GM18951 (cell line): ENCODE data around the gene SORT1.

ENCODE experiments used
- POLR2A ChIP-seq: IDR thresholded peaks from 4 replicates; pipeline ENCODE4 v1.6.1; 2011; ENCODE audit warnings: mild to moderate bottlenecking; ENCODE audit not compliant: insufficient read length, insufficient read depth; ENCODE audit errors: extremely low read depth
- in situ Hi-C: fragments of 300-500 bp; cut with MboI; formaldehyde crosslinking; loops from one replicate; pipeline ENCODE4 v1.12.0; 2022; ENCODE audit warnings: low sequenced_read_pairs, mixed read lengths, inconsistent platforms; ENCODE audit not compliant: unreplicated experiment

Gene SORT1

GRCh38 chr1:109361069-109361468 is 36.6 kb downstream of the SORT1 start:
- in situ Hi-C loops: loop anchor here (5.0 kb wide), 1 partner anchor 64 kb away; no protein-coding TSS in a partner anchor
- no peak for TF ChIP-seq POLR2A

GRCh38 chr1:109357616-109358015 is 40.1 kb downstream of the SORT1 start:
- no peak for TF ChIP-seq POLR2A
- in situ Hi-C loops: no loop called here

- no peak for TF ChIP-seq POLR2A
- in situ Hi-C loops: no loop called here
Measured at GRCh38 chr1:109356915-109357314, 40.8 kb downstream of the SORT1 start.

GRCh38 chr1:109356505-109356904 is 41.2 kb downstream of the SORT1 start:
- in situ Hi-C loops: no loop called here
- TF ChIP-seq POLR2A: no peak

GRCh38 chr1:109354929-109355328 is 42.8 kb downstream of the SORT1 start:
- TF ChIP-seq POLR2A: no peak
- in situ Hi-C loops: no loop called here

GRCh38 chr1:109351457-109351856 is 46.3 kb downstream of the SORT1 start:
- TF ChIP-seq POLR2A: no peak
- in situ Hi-C loops: no loop called here

GRCh38 chr1:109350655-109351054 is 47.1 kb downstream of the SORT1 start:
- TF ChIP-seq POLR2A: no peak
- in situ Hi-C loops: no loop called here

GRCh38 chr1:109350182-109350581 is 47.5 kb downstream of the SORT1 start:
- in situ Hi-C loops: no loop called here
- no peak for TF ChIP-seq POLR2A

- TF ChIP-seq POLR2A: no peak
- in situ Hi-C loops: no loop called here
Measured at GRCh38 chr1:109347511-109347910, 50.2 kb downstream of the SORT1 start.

- in situ Hi-C loops: no loop called here
- no peak for TF ChIP-seq POLR2A
Measured at GRCh38 chr1:109341944-109342930, 55.5 kb downstream of the SORT1 start.

GRCh38 chr1:109338608-109339007 is 59.1 kb downstream of the SORT1 start:
- in situ Hi-C loops: no loop called here
- TF ChIP-seq POLR2A: no peak

- TF ChIP-seq POLR2A: no peak
- in situ Hi-C loops: no loop called here
Measured at GRCh38 chr1:109338091-109338490, 59.6 kb downstream of the SORT1 start.

GRCh38 chr1:109335091-109335490 is 62.6 kb downstream of the SORT1 start:
- in situ Hi-C loops: no loop called here

GRCh38 chr1:109331113-109331512 is 66.6 kb downstream of the SORT1 start:
- TF ChIP-seq POLR2A: no peak
- in situ Hi-C loops: no loop called here

More at GRCh38 chr1:109335091-109335490, 62.6 kb downstream of the SORT1 start:
- TF ChIP-seq POLR2A: no peak

- TF ChIP-seq POLR2A: no peak
- in situ Hi-C loops: no loop called here
Measured at GRCh38 chr1:109327285-109327684, 70.4 kb downstream of the SORT1 start.

- in situ Hi-C loops: no loop called here
- TF ChIP-seq POLR2A: no peak
Measured at GRCh38 chr1:109322974-109323373, 74.7 kb downstream of the SORT1 start.
